Colonic mucosa (tissue), 4 donors: Measurements from ENCODE around the gene NABP1. TPM values are rescaled to one million over a fixed set of nuclear protein-coding genes. Genes with fewer than 3 reads are reported as not detected.

ENCODE experiments used
- DNase-seq: peaks from one replicate; pipeline ENCODE4 v3.0.0-alpha.2; 2020
- H3K27ac ChIP-seq: fragments of 200-600 bp; one replicate; pipeline ENCODE4 v1.8.0; 2021
- H3K27me3 ChIP-seq: fragments of 200-600 bp; one replicate; pipeline ENCODE4 v1.8.0; 2021
- H3K36me3 ChIP-seq: fragments of 200-600 bp; one replicate; pipeline ENCODE4 v1.8.0; 2021
- H3K4me1 ChIP-seq: fragments of 200-600 bp; one replicate; pipeline ENCODE4 v1.8.0; 2021; ENCODE audit warnings: mild to moderate bottlenecking
- H3K4me3 ChIP-seq: fragments of 200-600 bp; one replicate; pipeline ENCODE4 v1.8.0; 2021
- H3K9ac ChIP-seq, 2 donors: one replicate each; pipeline ENCODE4 v1.7.0; 2013; ENCODE audit warnings: control low read depth in 2 of 2, low read depth in 2 of 2, low read length in 2 of 2
- H3K9me3 ChIP-seq: fragments of 200-600 bp; one replicate; pipeline ENCODE4 v1.8.0; 2021
- CTCF ChIP-seq: fragments of 200-600 bp; IDR thresholded peaks from one replicate; pipeline ENCODE4 v1.8.0; 2022; ENCODE audit warnings: antibody characterized with exemption, mild to moderate bottlenecking
- intact Hi-C: fragments of 100-400 bp; cut with DNase I; formaldehyde crosslinking; loops from one replicate; pipeline ENCODE4 v1.14.1; 2022
- total RNA-seq, 2 donors: library from RNA; stranded (reverse); fragmentation: NEBNext Ultra II Directional in 1 of 2; extraction: Animal tissue kit (Norgen Biotek cat#: 25700) in 1 of 2; gene quantifications; one replicate each; pipeline ENCODE4 v1.2.1, GENCODE V29; 2021
- donor health status: healthy.
- donor health status: DM: no; HTN: no; CAD: no.
- donor health status: DM: no; HTN: no; CAD: no.

NABP1 gene
- total RNA-seq, 2 donors from 2014 or later, result 10.1 to 15.9 TPM

GRCh38 chr2:191634791-191635190 is 43.1 kb upstream of the NABP1 start:
- Histone ChIP-seq H3K4me1 (peaks cover 6% of the 10 kb centered on the region), H3K27ac (no peak overlapping the region), H3K27me3 (no peaks in the 10 kb centered on the region), H3K9ac (no peak overlapping the region), H3K9me3 (no peaks in the 10 kb centered on the region), H3K4me3 (no peak overlapping the region), H3K36me3 (no peaks in the 10 kb centered on the region)
- TF ChIP-seq CTCF, result no peak
- DNase-seq, result no peak
- intact Hi-C loops, result no loop called here

GRCh38 chr2:191635333-191636234 is 42.4 kb upstream of the NABP1 start:
- Histone ChIP-seq H3K36me3 (no peaks in the 10 kb centered on the region), H3K9ac (no peak overlapping the region), H3K27me3 (no peaks in the 10 kb centered on the region), H3K4me1 (peaks cover 6% of the 10 kb centered on the region), H3K27ac (no peak overlapping the region), H3K9me3 (no peaks in the 10 kb centered on the region), H3K4me3 (no peak overlapping the region)
- intact Hi-C loops, result no loop called here
- TF ChIP-seq CTCF, result no peak
- DNase-seq, result no peak

GRCh38 chr2:191636235-191636543 is 41.7 kb upstream of the NABP1 start:
- no peak overlapping the region for H3K4me3 ChIP-seq
- no peaks in the 10 kb centered on the region for H3K36me3 ChIP-seq
- TF ChIP-seq CTCF, result no peak
- no peaks in the 10 kb centered on the region for H3K9me3 ChIP-seq
- no peak overlapping the region for H3K9ac ChIP-seq
- DNase-seq, result no peak
- intact Hi-C loops, result no loop called here
- H3K4me1 ChIP-seq, result peaks cover 6% of the 10 kb centered on the region
- H3K27ac ChIP-seq, result no peak overlapping the region
- H3K27me3 ChIP-seq, result no peaks in the 10 kb centered on the region

- intact Hi-C loops, result no loop called here
- Histone ChIP-seq H3K36me3 (no peaks in the 10 kb centered on the region), H3K9me3 (no peaks in the 10 kb centered on the region), H3K9ac (no peak overlapping the region), H3K27me3 (no peaks in the 10 kb centered on the region), H3K4me3 (no peak overlapping the region), H3K4me1 (peaks cover 6% of the 10 kb centered on the region), H3K27ac (no peak overlapping the region)
- no peak for DNase-seq
- no peak for TF ChIP-seq CTCF
Observed at GRCh38 chr2:191636586-191636985, 41.4 kb upstream of the NABP1 start.

- Histone ChIP-seq H3K27me3 (no peaks in the 10 kb centered on the region), H3K9me3 (no peaks in the 10 kb centered on the region), H3K27ac (peak overlapping the region; percentile 67), H3K4me1 (peaks cover 6% of the 10 kb centered on the region), H3K4me3 (no peak overlapping the region), H3K36me3 (no peaks in the 10 kb centered on the region), H3K9ac (peak overlapping the region in 1 of 2 donors; percentile 61)
- intact Hi-C loops, result no loop called here
- no peak for DNase-seq
- TF ChIP-seq CTCF, result no peak
Observed at GRCh38 chr2:191637182-191638078, 40.5 kb upstream of the NABP1 start.
